ENCODE results near the gene IL36RN.
"Not testable (repeated sequence)": the region's sequence is repeated elsewhere in the genome, so short reads cannot be mapped to it uniquely, and the experiment has no call there.

The IL36RN gene

GRCh38 chr2:113084249-113085000 lies 25.4 kb downstream of the IL36RN start:
- Histone ChIP-seq H3K4me3 (ENCODE audit: extremely low read depth, insufficient read depth, low read length, poor library complexity, severe bottlenecking) (no peak overlapping the region), H3K4me1 (ENCODE audit: control insufficient read depth, insufficient read depth, low read length, poor library complexity, severe bottlenecking) (no peaks in the 10 kb centered on the region)
- 73 to 75% methylated on average over 5 of the region's 5 CpGs for WGBS, 2 experiments (ENCODE audit: insufficient coverage in 2 of 2)

GRCh38 chr2:113085542-113085941 lies 26.5 kb downstream of the IL36RN start:
- Histone ChIP-seq H3K4me1 (ENCODE audit: control insufficient read depth, insufficient read depth, low read length, poor library complexity, severe bottlenecking) (no peaks in the 10 kb centered on the region), H3K9me3 (ENCODE audit: control insufficient read depth, low read length) (no peaks in the 10 kb centered on the region), H3K4me3 (ENCODE audit: extremely low read depth, insufficient read depth, low read length, poor library complexity, severe bottlenecking) (no peak overlapping the region), H3K36me3 (ENCODE audit: control insufficient read depth, insufficient read depth, low read length) (no peaks in the 10 kb centered on the region), H3K27ac (ENCODE audit: low read depth, low read length, severe bottlenecking) (no peak overlapping the region)
- 83% methylated on average over 1 of the region's 2 CpGs; no CpG with 5 or more reads in 1 of the 2 experiments for WGBS, 2 experiments (ENCODE audit: insufficient coverage in 2 of 2)

More at GRCh38 chr2:113084249-113085000, 25.4 kb downstream of the IL36RN start:
- Histone ChIP-seq H3K9me3 (ENCODE audit: control insufficient read depth, low read length) (no peaks in the 10 kb centered on the region), H3K36me3 (ENCODE audit: control insufficient read depth, insufficient read depth, low read length) (no peaks in the 10 kb centered on the region), H3K27ac (ENCODE audit: low read depth, low read length, severe bottlenecking) (no peak overlapping the region)

GRCh38 chr2:113088213-113088992 lies 29.4 kb downstream of the IL36RN start:
- H3K36me3 ChIP-seq (ENCODE audit: control insufficient read depth, insufficient read depth, low read length), result no peaks in the 10 kb centered on the region
- no peaks in the 10 kb centered on the region for H3K9me3 ChIP-seq (ENCODE audit: control insufficient read depth, low read length)
- H3K4me3 ChIP-seq (ENCODE audit: extremely low read depth, insufficient read depth, low read length, poor library complexity, severe bottlenecking), result no peak overlapping the region

GRCh38 chr2:113089916-113090315 lies 30.9 kb downstream of the IL36RN start:
- H3K36me3 ChIP-seq (ENCODE audit: control insufficient read depth, insufficient read depth, low read length), result no peaks in the 10 kb centered on the region
- H3K9me3 ChIP-seq (ENCODE audit: control insufficient read depth, low read length), result no peaks in the 10 kb centered on the region
- H3K4me1 ChIP-seq (ENCODE audit: control insufficient read depth, insufficient read depth, low read length, poor library complexity, severe bottlenecking), result no peaks in the 10 kb centered on the region
- no peak overlapping the region for H3K27ac ChIP-seq (ENCODE audit: low read depth, low read length, severe bottlenecking)
- H3K4me3 ChIP-seq (ENCODE audit: extremely low read depth, insufficient read depth, low read length, poor library complexity, severe bottlenecking), result no peak overlapping the region

More at GRCh38 chr2:113088213-113088992, 29.4 kb downstream of the IL36RN start:
- H3K27ac ChIP-seq (ENCODE audit: low read depth, low read length, severe bottlenecking), result no peak overlapping the region
- no peaks in the 10 kb centered on the region for H3K4me1 ChIP-seq (ENCODE audit: control insufficient read depth, insufficient read depth, low read length, poor library complexity, severe bottlenecking)

- H3K36me3 ChIP-seq (ENCODE audit: control insufficient read depth, insufficient read depth, low read length), result no peaks in the 10 kb centered on the region
- H3K4me3 ChIP-seq (ENCODE audit: extremely low read depth, insufficient read depth, low read length, poor library complexity, severe bottlenecking), result no peak overlapping the region
- 60 to 71% methylated on average over 1 to 3 of the region's 4 CpGs for WGBS, 2 experiments (ENCODE audit: insufficient coverage in 2 of 2)
- no peaks in the 10 kb centered on the region for H3K4me1 ChIP-seq (ENCODE audit: control insufficient read depth, insufficient read depth, low read length, poor library complexity, severe bottlenecking)
- no peak overlapping the region for H3K27ac ChIP-seq (ENCODE audit: low read depth, low read length, severe bottlenecking)
- H3K9me3 ChIP-seq (ENCODE audit: control insufficient read depth, low read length), result no peaks in the 10 kb centered on the region
Observed at GRCh38 chr2:113091231-113091896, 32.4 kb downstream of the IL36RN start.

- H3K4me1 ChIP-seq (ENCODE audit: control insufficient read depth, insufficient read depth, low read length, poor library complexity, severe bottlenecking), result no peaks in the 10 kb centered on the region
- no peaks in the 10 kb centered on the region for H3K9me3 ChIP-seq (ENCODE audit: control insufficient read depth, low read length)
- no peak overlapping the region for H3K4me3 ChIP-seq (ENCODE audit: extremely low read depth, insufficient read depth, low read length, poor library complexity, severe bottlenecking)
- H3K36me3 ChIP-seq (ENCODE audit: control insufficient read depth, insufficient read depth, low read length), result no peaks in the 10 kb centered on the region
- H3K27ac ChIP-seq (ENCODE audit: low read depth, low read length, severe bottlenecking), result no peak overlapping the region
- WGBS, 2 experiments (ENCODE audit: insufficient coverage in 2 of 2), result 83 to 89% methylated on average over 2 to 5 of the region's 5 CpGs
Observed at GRCh38 chr2:113092864-113093612, 34.0 kb downstream of the IL36RN start.

GRCh38 chr2:113093613-113093977 lies 34.6 kb downstream of the IL36RN start:
- Histone ChIP-seq H3K36me3 (ENCODE audit: control insufficient read depth, insufficient read depth, low read length) (no peaks in the 10 kb centered on the region), H3K27ac (ENCODE audit: low read depth, low read length, severe bottlenecking) (no peak overlapping the region), H3K4me1 (ENCODE audit: control insufficient read depth, insufficient read depth, low read length, poor library complexity, severe bottlenecking) (no peaks in the 10 kb centered on the region), H3K9me3 (ENCODE audit: control insufficient read depth, low read length) (no peaks in the 10 kb centered on the region), H3K4me3 (ENCODE audit: extremely low read depth, insufficient read depth, low read length, poor library complexity, severe bottlenecking) (no peak overlapping the region)
- WGBS, 2 experiments (ENCODE audit: insufficient coverage in 2 of 2), result no CpG with 5 or more reads among the region's 2 CpGs

- not testable (repeated sequence) for H3K27ac ChIP-seq (ENCODE audit: low read depth, low read length, severe bottlenecking); H3K9me3 ChIP-seq (ENCODE audit: control insufficient read depth, low read length); H3K4me1 ChIP-seq (ENCODE audit: control insufficient read depth, insufficient read depth, low read length, poor library complexity, severe bottlenecking); H3K36me3 ChIP-seq (ENCODE audit: control insufficient read depth, insufficient read depth, low read length); H3K4me3 ChIP-seq (ENCODE audit: extremely low read depth, insufficient read depth, low read length, poor library complexity, severe bottlenecking)
- 83 to 100% methylated on average over 1 of the region's 14 CpGs for WGBS, 2 experiments (ENCODE audit: insufficient coverage in 2 of 2)
Observed at GRCh38 chr2:113096306-113096705, 37.3 kb downstream of the IL36RN start.

- not testable (repeated sequence) for H3K36me3 ChIP-seq (ENCODE audit: control insufficient read depth, insufficient read depth, low read length); H3K9me3 ChIP-seq (ENCODE audit: control insufficient read depth, low read length); H3K4me3 ChIP-seq (ENCODE audit: extremely low read depth, insufficient read depth, low read length, poor library complexity, severe bottlenecking); H3K27ac ChIP-seq (ENCODE audit: low read depth, low read length, severe bottlenecking); H3K4me1 ChIP-seq (ENCODE audit: control insufficient read depth, insufficient read depth, low read length, poor library complexity, severe bottlenecking)
- 60 to 82% methylated on average over 2 of the region's 2 CpGs for WGBS, 2 experiments (ENCODE audit: insufficient coverage in 2 of 2)
Observed at GRCh38 chr2:113096842-113097618, 38.0 kb downstream of the IL36RN start.

GRCh38 chr2:113098041-113098440 lies 39.0 kb downstream of the IL36RN start:
- Histone ChIP-seq H3K27ac (ENCODE audit: low read depth, low read length, severe bottlenecking) (no peak overlapping the region), H3K9me3 (ENCODE audit: control insufficient read depth, low read length) (no peaks in the 10 kb centered on the region), H3K36me3 (ENCODE audit: control insufficient read depth, insufficient read depth, low read length) (no peaks in the 10 kb centered on the region), H3K4me3 (ENCODE audit: extremely low read depth, insufficient read depth, low read length, poor library complexity, severe bottlenecking) (no peak overlapping the region), H3K4me1 (ENCODE audit: control insufficient read depth, insufficient read depth, low read length, poor library complexity, severe bottlenecking) (no peaks in the 10 kb centered on the region)
- 87 to 90% methylated on average over 2 to 3 of the region's 4 CpGs for WGBS, 2 experiments (ENCODE audit: insufficient coverage in 2 of 2)

All from mesodermal cell (in vitro differentiated cells).